HL-60 (cell line): Measurements from ENCODE around the gene XAB2.

Experiments used
- DNase-seq, 2 experiments: peaks; one replicate each; pipeline ENCODE4 v3.0.0-alpha.2; 2010 to 2020; ENCODE audit warnings: low read depth in 1 of 2, low spot score in 1 of 2
- H3K27ac ChIP-seq: fragments of 250-450 bp; sonication (Bioruptor Pico); replicated peaks from 2 replicates; pipeline ENCODE4 v1.5.1; 2020; ENCODE audit warnings: mild to moderate bottlenecking, moderate library complexity
- H3K27me3 ChIP-seq: fragments of 250-450 bp; sonication (Bioruptor Pico); 2 replicates; pipeline ENCODE4 v1.5.1; 2021; ENCODE audit warnings: mild to moderate bottlenecking, moderate library complexity; ENCODE audit not compliant: insufficient read depth, poor library complexity, severe bottlenecking
- H3K4me3 ChIP-seq: replicated peaks from 2 replicates; pipeline ENCODE4 v1.5.1; 2011; ENCODE audit warnings: mild to moderate bottlenecking, control low read depth, low read length; ENCODE audit not compliant: insufficient read depth
- GABPA ChIP-seq: IDR thresholded peaks from 2 replicates; pipeline ENCODE4 v1.6.1; 2012; ENCODE audit warnings: low read depth
- POLR2AphosphoS5 ChIP-seq: IDR thresholded peaks from 2 replicates; pipeline ENCODE4 v1.6.1; 2012; ENCODE audit warnings: low read depth
- SPI1 ChIP-seq: IDR thresholded peaks from 2 replicates; pipeline ENCODE4 v1.6.1; 2012; ENCODE audit warnings: low read depth, mild to moderate bottlenecking, borderline replicate concordance
- TF ChIP-seq, protein P1 (sequence below): IDR thresholded peaks from 2 replicates; pipeline ENCODE4 v1.6.1; 2012; ENCODE audit warnings: low read depth; ENCODE audit not compliant: insufficient replicate concordance
- TF ChIP-seq, protein P2 (sequence below): IDR thresholded peaks from one replicate; pipeline ENCODE4 v1.5.1; 2011; ENCODE audit warnings: low read length, control low read depth, inconsistent platforms; ENCODE audit not compliant: insufficient read depth

The XAB2 gene

DNA sequence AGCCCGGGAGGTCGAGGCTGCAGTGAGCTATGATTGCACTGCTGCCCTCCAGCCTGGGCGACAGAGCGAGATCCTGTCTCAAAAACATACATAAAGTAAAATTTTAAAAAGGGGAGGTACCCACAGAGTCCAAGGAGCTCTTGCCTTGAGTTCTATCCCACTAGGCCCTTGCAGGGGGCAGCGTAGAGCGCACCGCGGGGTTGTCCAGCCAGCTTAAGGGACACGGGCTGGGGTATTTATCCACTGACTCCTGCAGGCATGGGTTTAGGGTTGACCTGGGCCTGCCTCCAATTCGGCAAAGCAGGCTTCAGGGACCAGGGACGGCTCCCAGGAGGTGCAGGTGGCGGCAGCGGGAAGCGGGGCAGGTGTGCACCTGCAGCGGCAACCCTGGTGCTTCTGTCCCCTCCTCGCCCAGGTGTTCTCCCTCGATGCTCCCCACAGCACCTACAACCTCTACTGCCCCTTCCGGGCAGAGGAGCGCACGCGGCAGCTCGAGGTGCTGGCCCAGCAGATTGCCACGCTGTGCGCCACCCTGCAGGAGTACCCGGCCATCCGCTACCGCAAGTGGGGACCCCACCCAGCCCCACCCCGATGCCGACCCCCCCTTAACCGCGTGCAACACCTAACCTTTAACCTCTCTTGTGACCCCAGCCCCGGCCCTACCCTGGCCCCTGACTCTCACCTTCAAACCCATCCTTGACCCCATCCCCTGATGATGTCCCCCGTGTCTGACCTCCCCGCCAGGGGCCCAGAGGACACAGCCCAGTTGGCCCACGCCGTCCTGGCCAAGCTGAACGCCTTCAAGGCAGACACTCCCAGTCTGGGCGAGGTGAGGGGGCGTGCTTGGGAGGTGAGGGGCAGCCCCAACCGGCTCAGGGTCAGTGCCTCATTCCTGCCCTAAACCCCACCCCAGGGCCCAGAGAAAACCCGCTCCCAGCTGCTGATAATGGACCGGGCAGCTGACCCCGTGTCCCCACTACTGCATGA is 12.2 kb upstream of the XAB2 start:
- TF ChIP-seq SPI1 (no peak), POLR2AphosphoS5 (0 out of 2 replicates have a peak, but pooled peaks have one; percentile 32)
- no peak for DNase-seq
- Histone ChIP-seq H3K4me3 (no peak overlapping the region), H3K27ac (no peak overlapping the region), H3K27me3 (no peaks in the 10 kb centered on the region)

DNA sequence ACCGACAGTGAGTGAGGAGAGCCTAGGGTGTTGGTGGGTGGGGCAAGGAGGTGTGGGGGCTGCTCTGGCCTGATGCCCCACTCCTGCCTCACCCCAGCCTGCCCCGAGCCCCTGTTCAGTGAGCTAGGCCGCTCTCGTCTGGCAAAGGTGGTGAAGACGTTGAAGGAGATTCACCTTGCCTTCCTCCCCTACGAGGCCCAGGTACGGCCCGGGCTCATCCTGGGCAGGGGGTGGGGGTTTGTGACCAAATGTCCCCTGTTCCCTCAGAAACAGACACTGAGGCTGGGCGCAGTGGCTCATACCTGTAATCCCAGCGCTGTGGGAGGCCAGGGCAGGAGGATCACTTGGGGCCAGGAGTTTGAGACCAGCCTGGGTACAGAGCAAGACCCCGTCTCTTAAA is 11.5 kb upstream of the XAB2 start:
- H3K27me3 ChIP-seq = no peaks in the 10 kb centered on the region
- no peak for DNase-seq
- no peak overlapping the region for H3K4me3 ChIP-seq
- TF ChIP-seq, protein P1, sequence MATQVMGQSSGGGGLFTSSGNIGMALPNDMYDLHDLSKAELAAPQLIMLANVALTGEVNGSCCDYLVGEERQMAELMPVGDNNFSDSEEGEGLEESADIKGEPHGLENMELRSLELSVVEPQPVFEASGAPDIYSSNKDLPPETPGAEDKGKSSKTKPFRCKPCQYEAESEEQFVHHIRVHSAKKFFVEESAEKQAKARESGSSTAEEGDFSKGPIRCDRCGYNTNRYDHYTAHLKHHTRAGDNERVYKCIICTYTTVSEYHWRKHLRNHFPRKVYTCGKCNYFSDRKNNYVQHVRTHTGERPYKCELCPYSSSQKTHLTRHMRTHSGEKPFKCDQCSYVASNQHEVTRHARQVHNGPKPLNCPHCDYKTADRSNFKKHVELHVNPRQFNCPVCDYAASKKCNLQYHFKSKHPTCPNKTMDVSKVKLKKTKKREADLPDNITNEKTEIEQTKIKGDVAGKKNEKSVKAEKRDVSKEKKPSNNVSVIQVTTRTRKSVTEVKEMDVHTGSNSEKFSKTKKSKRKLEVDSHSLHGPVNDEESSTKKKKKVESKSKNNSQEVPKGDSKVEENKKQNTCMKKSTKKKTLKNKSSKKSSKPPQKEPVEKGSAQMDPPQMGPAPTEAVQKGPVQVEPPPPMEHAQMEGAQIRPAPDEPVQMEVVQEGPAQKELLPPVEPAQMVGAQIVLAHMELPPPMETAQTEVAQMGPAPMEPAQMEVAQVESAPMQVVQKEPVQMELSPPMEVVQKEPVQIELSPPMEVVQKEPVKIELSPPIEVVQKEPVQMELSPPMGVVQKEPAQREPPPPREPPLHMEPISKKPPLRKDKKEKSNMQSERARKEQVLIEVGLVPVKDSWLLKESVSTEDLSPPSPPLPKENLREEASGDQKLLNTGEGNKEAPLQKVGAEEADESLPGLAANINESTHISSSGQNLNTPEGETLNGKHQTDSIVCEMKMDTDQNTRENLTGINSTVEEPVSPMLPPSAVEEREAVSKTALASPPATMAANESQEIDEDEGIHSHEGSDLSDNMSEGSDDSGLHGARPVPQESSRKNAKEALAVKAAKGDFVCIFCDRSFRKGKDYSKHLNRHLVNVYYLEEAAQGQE = no peak
- no peak for TF ChIP-seq SPI1
- TF ChIP-seq POLR2AphosphoS5 = no peak
- TF ChIP-seq, protein P2, sequence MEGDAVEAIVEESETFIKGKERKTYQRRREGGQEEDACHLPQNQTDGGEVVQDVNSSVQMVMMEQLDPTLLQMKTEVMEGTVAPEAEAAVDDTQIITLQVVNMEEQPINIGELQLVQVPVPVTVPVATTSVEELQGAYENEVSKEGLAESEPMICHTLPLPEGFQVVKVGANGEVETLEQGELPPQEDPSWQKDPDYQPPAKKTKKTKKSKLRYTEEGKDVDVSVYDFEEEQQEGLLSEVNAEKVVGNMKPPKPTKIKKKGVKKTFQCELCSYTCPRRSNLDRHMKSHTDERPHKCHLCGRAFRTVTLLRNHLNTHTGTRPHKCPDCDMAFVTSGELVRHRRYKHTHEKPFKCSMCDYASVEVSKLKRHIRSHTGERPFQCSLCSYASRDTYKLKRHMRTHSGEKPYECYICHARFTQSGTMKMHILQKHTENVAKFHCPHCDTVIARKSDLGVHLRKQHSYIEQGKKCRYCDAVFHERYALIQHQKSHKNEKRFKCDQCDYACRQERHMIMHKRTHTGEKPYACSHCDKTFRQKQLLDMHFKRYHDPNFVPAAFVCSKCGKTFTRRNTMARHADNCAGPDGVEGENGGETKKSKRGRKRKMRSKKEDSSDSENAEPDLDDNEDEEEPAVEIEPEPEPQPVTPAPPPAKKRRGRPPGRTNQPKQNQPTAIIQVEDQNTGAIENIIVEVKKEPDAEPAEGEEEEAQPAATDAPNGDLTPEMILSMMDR = no peak
- TF ChIP-seq GABPA = no peak
- no peak overlapping the region for H3K27ac ChIP-seq

DNA sequence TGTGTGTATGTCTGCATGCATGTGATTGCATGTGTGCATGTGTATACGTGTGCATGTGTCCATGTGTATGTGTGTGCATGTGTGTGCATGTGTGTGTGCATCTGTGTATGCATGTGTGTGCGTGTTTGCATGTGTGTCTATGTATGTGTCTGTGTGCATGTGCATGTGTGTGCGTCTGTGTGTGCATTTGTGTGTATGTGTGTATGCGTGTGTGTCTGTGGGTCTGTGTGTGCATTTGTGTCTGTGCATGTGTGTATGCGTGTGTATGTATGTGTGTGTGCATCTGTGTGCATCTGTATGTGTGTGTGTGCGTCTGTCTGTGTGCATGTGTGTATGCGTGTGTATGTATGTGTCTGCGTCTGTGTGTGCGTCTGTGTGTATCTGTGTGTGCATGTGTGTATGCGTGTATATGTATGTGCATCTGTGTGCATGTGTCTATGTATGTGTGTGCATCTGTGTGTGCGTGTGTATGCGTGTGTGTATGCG is 10.6 kb upstream of the XAB2 start:
- H3K27me3 ChIP-seq = no peaks in the 10 kb centered on the region
- no peak for DNase-seq
- TF ChIP-seq, protein P1 = no peak
- no peak for TF ChIP-seq POLR2AphosphoS5
- no peak for TF ChIP-seq SPI1
- no peak for TF ChIP-seq GABPA
- TF ChIP-seq, protein P2 = no peak
- no peak overlapping the region for H3K27ac ChIP-seq
- no peak overlapping the region for H3K4me3 ChIP-seq

DNA sequence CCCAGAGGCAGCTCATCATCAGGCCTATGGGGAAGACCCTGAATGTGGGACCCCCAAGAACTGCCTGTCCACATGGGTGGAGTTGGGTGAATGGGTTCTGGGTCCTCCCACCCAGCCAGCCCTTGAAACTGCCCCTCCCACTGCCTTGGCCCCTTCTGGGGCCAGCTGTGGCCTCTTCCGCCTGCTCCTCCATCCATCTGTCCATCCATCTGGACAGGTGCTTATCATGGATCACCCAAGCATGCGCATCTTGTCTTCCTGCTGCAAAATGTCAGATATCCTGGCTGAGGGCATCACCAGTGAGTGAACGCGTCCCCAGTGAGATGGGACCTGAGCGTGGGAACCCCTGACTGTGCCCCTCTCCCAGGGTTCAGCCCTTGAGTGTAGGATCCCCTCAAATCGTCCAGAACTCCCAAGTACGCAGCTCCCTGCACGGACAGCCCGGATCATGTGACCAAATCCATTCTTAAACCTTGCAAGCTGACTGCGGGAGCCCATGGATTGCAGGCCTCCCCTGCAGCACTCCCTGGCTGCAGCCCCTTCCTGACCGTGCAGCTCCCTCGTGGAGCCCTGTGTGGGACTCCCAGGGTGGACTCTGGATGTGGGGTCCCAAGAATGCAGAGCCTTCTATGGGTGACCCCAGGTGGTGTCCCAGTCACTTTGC is 9.6 kb upstream of the XAB2 start:
- TF ChIP-seq GABPA = no peak
- TF ChIP-seq POLR2AphosphoS5 = no peak
- TF ChIP-seq, protein P1 = no peak
- TF ChIP-seq, protein P2 = no peak
- TF ChIP-seq SPI1 = no peak
- no peak overlapping the region for H3K27ac ChIP-seq
- H3K27me3 ChIP-seq = no peaks in the 10 kb centered on the region
- DNase-seq = no peak
- H3K4me3 ChIP-seq = no peak overlapping the region
